ENCODE results near the gene NEK11.

- TF ChIP-seq ZNF274 (IDR thresholded peaks at IDR 0.05; ENCODE audit: low read depth, low read length) (no peak), SUZ12 (IDR thresholded peaks at IDR 0.05; ENCODE audit: extremely low read depth, insufficient read depth, insufficient read length) (no peak), YY1 (IDR thresholded peaks at IDR 0.05; ENCODE audit: insufficient read depth, insufficient read length) (no peak)
Measured at GRCh38 chr3:131282379-131282778, 255.7 kb downstream of the NEK11 start.

Measured in NT2/D1 (cell line).